ENCODE results near the gene LSM3.
"Not testable (repeated sequence)": the region's sequence is repeated elsewhere in the genome, so short reads cannot be mapped to it uniquely, and the experiment has no call there.

Gene LSM3

GRCh38 chr3:14220933-14221332 is 42.3 kb downstream of the LSM3 start:
- DNase-seq (ENCODE audit: low read depth in 2 of 2, low spot score in 1 of 2): no peak

GRCh38 chr3:14221902-14222301 is 43.3 kb downstream of the LSM3 start:
- DNase-seq (ENCODE audit: low read depth in 2 of 2, low spot score in 1 of 2): no peak

DNA sequence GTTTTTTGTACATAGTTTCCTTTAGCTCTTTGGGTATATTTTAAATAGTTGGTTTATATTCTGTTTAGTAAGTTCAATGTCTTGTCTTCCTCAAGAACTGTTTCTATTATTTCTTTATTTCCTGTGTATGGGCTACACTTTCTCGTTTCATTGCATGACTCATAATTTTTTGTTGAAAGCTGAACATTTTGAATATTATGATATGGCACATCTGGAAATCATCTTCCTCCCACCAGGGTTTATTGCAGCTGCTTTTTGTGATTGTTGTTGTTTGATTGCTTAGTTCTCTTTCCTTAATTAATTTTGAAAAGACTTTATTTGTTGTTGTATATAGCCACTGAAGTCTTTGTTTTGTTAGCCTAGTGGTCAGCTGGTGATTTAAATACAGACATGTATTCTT is 43.8 kb downstream of the LSM3 start:
- no peak for DNase-seq (ENCODE audit: low read depth in 2 of 2, low spot score in 1 of 2)

DNA sequence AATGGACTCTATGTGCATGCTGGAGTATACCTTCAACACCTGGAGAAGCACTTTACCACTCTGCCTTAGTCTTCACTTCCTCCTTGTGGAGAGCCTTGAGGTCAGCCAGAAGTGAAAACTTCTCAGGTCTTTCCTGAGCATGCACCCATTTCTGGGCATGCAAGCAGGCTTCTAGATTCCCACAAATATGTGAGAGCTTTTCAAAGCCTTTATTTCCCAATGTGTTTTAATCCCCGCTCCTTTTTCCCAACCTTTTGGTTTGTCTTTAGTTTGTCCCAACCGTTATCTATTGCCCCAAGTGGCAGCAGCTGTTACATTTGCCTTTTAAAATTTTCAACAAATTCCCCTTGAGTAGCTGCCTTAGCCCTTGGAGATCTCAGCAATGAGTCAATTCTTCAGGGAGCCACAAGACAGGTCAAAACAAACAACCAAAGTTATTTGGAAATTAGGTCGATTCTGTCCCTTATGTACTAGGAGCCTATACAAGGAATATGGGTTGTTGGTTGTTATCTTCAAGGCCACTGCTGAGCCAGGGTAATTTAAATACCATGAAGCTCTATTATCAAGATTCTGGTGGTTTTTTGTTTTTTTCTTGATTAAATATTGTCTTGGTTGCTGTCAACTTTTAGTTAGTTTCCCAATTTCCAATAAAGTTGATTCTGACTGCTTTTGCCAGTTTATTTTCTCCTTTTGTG is 44.4 kb downstream of the LSM3 start:
- no peak for DNase-seq (ENCODE audit: low read depth in 2 of 2, low spot score in 1 of 2)

DNA sequence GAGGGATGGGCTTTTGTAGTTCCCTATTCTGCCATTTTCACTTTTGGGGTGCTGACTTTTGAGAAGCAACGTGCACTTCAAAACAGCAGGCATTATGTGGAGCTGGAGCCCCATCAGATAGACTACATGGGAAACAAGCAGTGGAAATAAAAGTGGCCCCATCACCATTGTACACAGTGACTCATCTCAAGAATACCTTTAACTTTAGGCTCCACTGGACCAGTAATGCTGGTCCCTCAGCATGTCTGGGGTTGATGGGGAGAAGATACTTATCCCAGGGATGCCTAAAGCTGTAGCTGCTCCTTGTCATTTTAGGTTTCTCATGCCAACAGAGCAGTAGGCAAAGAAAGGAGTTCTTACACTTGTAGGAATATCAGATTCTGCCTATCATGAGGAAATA is 45.0 kb downstream of the LSM3 start:
- DNase-seq (ENCODE audit: low read depth in 2 of 2, low spot score in 1 of 2): no peak

- no peak for DNase-seq (ENCODE audit: low read depth in 2 of 2, low spot score in 1 of 2)
Observed at GRCh38 chr3:14224895-14225294, 46.3 kb downstream of the LSM3 start.

DNA sequence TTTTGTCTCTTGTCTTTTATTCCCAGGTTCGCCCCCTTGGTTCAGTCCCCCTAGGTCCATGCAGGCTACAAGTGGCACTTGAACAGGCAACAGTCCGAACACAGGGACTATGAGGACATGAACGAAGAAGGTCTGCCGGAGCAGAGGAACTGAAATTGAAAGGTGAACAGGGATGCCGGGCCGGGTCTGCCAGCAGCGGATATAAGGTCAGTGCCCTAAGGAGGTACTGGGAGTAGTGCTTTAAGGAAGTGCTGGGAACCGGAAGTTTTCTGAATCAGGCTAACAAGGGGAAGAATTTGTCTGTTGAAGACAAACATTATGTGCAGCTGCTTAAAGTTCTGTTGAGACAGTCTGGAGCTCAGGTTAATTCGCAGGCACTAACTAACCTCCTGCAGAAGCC is 46.8 kb downstream of the LSM3 start:
- no peak for DNase-seq (ENCODE audit: low read depth in 2 of 2, low spot score in 1 of 2)

DNA sequence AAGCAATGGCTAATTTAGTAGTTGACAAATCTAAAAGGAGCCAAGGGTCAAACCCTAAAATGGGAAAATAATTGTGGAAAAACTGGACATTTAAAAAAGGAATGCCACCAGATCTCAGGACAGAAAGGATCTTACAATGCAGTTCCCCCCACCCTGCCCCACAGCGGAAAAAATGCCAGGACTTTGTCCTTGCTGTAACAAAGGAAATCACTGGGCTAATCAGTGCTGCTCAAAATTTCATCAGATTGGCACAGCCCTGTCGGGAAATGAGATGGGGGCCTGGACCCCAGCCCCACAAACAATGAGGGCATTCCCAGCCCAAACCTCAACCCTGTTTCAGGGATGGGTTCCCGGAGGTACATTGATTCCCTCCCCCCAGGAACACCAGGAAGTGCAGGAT is 47.7 kb downstream of the LSM3 start:
- not testable (repeated sequence) for DNase-seq (ENCODE audit: low read depth in 2 of 2, low spot score in 1 of 2)

DNA sequence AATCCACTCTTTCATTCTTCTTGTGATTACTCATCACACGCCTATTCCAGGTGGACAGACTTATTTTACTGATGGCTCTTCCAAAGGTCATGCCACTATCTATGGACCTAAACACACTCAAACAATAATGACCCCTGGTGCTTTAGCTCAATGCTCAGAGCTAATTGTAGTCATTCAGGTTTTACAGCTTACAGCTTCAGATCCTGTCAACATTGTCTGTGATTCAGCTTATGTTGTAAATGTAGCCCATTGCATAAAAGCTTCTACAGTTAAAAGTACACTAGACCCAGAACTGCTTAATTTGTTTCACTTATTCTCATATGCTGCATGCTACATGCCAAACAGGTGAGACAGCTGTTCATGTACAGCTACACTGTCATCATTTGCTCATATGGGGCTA is 49.2 kb downstream of the LSM3 start:
- DNase-seq (ENCODE audit: low read depth in 2 of 2, low spot score in 1 of 2): no peak

GRCh38 chr3:14228681-14229470 is 50.3 kb downstream of the LSM3 start:
- no peak for DNase-seq (ENCODE audit: low read depth in 2 of 2, low spot score in 1 of 2)

- DNase-seq (ENCODE audit: low read depth in 2 of 2, low spot score in 1 of 2): not testable (repeated sequence)
Observed at GRCh38 chr3:14229695-14230094, 51.1 kb downstream of the LSM3 start.

- no peak for DNase-seq (ENCODE audit: low read depth in 2 of 2, low spot score in 1 of 2)
Observed at GRCh38 chr3:14230729-14231128, 52.1 kb downstream of the LSM3 start.

GRCh38 chr3:14231145-14231990 is 52.8 kb downstream of the LSM3 start:
- no peak for DNase-seq (ENCODE audit: low read depth in 2 of 2, low spot score in 1 of 2)

GRCh38 chr3:14231998-14232501 is 53.4 kb downstream of the LSM3 start:
- DNase-seq (ENCODE audit: low read depth in 2 of 2, low spot score in 1 of 2): no peak

DNA sequence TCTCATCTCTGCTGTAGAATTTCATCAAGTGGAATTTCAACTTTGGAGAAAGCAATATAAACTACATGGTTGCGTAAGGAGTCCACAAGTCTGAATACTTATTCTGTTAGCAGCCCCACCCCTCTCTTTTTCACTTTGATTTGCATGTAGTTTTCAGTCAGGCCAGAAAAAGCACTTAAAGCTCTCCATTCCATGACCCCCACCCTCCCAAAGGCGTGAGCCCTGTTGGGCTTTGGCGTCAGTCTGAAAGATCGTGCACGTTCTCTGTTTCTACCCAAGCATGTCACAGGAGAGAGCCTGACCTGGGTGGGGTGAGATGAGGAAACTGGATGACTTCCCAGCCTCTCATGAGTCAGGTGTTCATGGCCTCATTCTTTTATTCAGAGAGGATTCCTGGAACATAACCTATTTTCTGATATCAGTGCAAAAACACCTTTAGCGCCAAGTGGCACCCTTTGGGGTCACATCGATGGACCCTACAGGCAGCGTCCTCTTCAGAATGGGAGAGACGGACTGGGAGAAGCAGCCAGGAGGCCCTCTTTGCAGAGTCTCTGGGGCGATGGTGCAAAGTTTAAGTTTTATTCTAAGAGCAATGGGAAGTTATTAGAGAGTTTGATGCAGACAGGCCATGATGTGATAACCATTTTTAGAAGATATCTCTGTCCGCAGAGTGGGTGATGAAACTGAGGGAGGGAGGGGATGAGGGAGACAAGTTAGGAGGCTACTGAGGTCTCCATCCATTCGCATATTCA is 55.8 kb downstream of the LSM3 start:
- DNase-seq (ENCODE audit: low read depth in 2 of 2, low spot score in 1 of 2): no peak

DNA sequence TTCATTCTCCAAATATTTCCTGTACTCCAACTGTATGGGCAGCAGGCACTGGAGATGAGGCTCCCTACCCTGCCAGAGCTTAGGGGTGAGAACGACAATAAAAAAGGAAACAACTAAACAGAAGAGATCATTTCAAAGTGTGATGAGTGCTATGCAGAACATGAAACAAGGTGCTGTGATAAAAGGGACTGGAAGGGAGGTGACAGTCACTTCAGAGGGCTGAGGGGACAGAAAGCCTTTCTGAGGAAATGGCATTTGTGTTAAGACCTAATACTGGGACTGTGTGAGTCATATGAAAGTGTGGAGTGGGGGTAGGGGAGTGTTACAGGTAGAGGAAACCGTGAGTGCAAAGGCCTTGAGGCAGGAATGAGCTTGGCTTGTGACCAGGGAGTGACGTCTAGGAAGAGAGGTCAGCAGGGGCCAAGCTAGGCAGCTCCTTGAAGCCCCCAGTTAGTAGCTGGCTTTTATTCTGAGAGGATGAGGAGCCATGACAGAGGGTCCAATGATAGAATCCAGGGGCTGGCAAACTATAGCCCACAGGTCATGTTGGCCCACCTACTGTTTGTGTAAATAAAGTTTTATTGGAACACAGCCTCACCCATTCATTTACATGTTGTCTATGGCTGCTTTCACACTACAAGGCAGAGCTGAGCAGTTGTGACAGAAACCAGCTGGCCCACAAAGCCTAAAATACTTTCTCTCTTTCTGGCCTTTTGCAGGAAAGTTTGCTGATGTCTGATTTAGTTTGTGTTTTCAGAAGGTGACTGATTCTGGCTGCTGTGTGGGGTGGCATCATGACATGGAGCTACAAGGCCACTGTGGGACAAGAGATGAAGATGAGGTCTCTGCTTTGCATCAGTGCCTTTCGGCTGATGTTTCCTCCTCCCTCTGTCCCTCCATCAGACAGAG is 56.6 kb downstream of the LSM3 start:
- no peak for DNase-seq (ENCODE audit: low read depth in 2 of 2, low spot score in 1 of 2)

- DNase-seq (ENCODE audit: low read depth in 2 of 2, low spot score in 1 of 2): no peak
Observed at GRCh38 chr3:14235912-14236295, 57.3 kb downstream of the LSM3 start.

DNA sequence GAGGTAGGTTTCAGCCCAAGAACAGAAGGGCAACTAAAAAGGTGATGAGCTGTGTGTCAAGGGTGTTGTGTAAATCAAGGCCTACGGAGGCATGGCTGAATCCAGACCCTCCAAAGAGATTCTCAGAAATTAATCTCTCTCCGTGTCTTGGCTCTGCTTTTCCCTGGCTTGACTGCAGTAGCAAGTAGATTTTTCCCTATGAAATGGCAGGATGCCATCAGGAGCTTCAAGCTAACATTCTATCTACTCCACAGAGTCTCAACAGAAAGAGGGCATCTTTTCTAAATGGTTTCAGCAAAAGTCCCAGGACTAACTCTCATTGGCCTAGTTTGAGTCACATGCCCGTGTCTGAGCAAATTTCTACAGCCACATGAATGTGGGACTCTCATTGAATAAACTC is 58.3 kb downstream of the LSM3 start:
- no peak for DNase-seq (ENCODE audit: low read depth in 2 of 2, low spot score in 1 of 2)

DNA sequence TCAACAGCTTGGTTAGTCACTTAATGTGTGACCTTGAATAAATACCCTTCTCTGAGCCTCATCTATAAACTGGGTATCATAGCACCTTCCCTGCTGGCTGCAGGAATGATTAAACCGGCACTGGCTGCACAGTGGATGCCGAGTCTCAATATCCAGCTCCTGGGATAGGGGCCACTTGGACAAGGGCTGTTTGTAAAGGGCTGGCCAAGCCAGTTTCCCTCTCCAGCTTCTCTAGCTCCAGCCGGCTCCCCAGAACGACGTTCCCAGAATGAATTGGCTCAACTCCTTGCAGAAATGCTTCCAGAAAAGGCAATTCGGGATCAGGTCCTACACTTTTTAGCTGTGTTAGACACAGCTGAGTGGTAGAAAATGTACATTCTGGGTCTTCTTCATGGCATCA is 58.8 kb downstream of the LSM3 start:
- no peak for DNase-seq (ENCODE audit: low read depth in 2 of 2, low spot score in 1 of 2)

GRCh38 chr3:14238356-14238755 is 59.7 kb downstream of the LSM3 start:
- DNase-seq (ENCODE audit: low read depth in 2 of 2, low spot score in 1 of 2): no peak
